IPS DF 4.7 (cell line): ENCODE results near the gene MRPS5.

Experiments
- DNase-seq: peaks from one replicate; pipeline ENCODE4 v3.0.0-alpha.2; 2013; ENCODE audit warnings: low spot score; ENCODE audit errors: extremely low read depth

Gene MRPS5

DNA sequence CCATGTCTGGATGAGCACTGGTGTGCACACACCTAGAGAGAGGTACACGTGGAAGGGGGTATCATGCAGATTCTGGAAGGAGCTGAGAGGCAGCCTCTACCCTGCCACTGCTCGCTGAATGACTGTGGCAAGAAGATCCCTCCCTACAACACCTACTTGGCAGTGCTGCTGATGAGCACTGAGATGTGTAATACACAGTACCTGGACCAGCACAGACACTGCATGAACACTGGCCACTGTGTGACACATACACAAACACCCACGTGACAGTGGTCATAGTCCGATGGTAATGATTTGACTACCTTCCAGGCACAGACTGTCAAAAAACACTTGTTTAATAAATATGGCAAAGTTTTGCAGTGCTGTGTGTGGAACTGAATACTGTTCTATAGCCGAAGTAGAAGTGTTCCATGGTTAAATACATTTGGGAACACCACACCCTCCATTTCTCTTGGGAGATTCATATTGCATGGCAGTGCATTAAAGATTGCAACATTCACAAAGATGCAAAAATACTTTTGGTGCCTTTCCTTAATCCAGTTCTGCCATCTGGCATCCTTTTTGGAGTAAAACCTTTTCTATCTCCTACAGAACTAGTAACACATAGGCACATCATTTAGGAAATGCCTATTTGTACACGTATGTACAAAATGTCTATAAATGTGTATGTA lies 29.6 kb downstream of the MRPS5 start:
- no peak for DNase-seq

DNA sequence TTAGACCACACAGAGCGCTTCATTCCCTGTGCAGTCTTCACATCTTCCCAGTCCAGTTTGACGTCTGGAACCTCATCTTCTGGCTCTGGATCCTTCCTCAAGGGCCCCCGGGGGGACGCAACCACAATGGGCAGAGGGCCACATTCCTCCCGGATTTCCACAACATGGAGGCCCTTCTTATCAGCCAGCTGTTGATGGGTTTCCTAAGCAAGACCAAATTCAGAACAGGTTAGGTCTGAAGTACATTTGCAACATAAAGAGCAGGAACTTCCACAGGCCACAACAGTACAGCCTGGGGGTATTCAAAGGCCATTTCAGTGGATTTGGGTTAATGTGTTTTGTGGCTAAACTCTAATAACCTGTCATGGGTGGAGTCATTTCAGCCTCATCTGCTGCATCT lies 34.2 kb downstream of the MRPS5 start:
- DNase-seq: no peak

DNA sequence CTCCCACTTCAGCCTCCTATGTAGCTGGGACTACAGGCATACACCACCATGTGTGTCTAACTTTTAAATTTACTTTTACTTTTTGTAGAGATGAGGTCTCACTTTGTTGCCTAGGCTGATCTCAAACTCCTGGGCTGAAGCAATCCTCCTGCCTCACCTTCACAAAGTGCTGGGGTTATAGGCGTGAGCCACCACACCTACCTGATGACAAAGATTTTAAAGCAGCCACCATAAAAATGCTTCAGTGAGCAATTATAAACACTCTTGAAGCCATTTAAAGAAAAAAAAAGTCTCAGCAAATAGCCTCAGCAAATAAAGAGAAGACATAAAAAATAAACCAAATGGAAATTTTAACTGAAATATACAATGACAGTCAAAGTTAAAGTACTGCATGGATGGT lies 35.6 kb downstream of the MRPS5 start:
- no peak for DNase-seq

DNA sequence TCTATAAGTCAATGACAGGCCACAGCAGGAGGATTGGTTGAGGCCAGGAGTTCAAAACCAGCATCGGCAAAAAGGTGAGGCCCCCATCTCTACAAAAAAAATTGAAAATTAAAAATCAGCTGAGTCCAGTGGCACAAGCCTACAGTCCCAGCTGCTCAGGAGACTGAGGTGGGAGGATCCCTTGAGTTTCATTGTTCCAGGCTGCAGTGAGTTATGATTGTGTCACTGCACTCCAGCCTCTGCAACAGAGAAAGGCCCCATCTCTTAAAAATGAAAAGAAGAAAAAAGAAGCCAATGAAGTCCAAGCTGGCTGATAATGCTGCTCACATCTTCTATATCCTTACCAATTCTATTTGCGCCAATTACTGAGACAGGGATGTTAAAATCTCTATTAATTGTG lies 39.1 kb downstream of the MRPS5 start:
- no peak for DNase-seq

DNA sequence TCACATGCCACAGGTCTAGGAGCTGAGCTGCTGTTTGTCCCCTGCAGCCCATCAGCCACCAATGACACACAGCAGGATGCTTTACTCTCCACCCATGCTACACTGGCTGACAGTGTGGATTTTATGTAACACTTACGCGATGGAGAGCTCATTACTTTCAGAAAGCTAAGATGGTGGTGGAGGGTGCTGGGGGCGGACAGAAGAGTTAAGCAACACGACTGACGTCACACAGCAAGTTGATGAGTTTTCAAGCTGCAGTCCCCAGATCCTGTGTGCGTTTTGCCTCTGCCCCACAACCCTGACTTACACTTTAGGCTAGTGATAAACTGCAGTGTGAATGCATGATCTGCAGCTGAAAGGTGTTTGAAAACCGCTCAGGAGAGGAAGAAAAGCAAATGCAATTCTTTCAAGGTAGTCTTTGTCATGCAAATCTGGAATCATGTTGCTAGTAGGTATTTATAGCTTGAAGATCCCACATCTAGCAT lies 42.4 kb downstream of the MRPS5 start:
- no peak for DNase-seq

DNA sequence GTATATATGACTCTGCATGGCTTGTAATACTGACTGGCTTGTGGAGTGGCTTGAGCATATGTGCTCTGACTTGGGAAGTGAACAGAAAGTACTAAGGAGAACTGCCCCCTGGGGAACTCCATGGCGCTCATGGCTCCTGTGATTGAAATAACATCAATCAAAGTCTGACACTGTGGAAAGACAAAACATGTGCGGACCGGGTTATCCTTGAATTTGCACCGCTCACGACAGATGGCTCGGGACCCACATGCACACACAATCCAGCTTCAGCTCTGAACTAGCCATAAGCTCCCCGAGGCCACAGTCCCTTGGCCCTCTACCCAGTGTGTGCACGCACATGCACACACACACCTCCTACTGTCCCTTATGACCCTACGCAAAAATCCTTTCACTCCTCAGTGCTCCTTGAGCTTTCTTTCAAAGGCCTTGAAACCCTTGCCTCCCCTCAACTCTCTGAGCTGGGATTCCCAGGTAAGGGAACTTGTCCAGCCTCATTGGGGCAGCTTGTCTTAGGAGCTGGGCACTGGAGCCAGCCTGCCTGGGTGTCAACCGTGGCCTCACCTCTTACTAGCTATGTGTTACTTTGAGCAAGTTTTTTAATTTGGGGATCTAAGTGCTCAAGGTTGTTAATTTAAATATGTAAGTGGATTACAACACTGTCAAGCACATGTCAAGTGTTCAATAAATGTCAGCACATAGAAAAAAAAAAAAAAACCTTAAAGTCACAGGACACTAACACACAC lies 43.6 kb downstream of the MRPS5 start:
- DNase-seq: no peak

DNA sequence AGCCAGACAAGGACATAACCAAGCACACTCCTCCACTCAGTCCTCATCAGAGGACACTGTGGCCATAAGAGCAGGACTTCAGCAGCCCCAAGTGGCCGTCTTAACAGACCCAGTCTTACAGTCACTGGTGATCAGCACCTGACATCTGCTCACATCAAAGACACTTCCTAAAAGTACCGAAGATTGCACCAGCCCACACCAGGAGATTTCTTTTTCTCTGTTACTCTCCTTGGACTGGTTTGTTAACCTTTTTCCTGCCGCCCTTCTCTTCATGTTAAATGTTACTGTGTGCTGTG lies 44.1 kb downstream of the MRPS5 start:
- DNase-seq: no peak

DNA sequence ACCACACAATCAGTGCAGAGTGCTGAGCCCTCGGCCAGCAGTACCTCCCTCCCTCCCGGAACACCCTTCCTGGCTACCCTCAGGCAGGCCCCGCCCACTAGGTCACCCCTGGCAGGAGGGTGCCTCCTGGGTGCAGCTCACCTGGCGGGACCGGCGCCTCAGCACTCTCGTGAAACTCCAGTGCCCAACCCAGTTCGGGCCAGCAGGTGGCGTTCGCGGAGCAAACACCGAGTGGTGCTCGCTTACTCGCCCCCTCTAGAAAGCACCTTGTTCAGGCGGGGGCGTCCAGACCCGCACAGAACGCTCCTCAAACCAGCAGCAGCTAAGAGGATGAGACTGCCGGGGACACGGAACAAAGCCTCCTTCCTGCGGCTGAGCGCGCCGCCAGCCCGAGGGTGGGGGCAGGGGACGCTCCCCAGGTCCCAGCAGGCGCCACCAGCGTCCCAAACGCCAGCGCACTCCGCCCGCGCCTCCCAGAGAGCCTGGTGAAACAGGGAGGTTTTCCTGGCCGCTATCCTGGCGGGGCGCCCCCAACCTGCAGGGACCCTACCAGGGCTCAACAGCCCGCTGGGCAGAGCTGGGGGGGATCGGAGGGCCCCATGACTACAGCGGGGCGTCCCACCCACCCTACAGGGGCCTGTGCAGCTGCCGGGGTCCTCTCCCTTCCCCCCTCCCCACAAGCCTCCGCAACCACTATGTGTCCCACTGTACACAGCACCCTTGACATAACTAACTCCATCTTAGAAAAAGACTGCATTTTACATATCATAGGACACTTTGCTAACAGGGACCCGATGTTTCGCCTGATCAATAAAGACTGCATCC lies 44.7 kb downstream of the MRPS5 start:
- no peak for DNase-seq

DNA sequence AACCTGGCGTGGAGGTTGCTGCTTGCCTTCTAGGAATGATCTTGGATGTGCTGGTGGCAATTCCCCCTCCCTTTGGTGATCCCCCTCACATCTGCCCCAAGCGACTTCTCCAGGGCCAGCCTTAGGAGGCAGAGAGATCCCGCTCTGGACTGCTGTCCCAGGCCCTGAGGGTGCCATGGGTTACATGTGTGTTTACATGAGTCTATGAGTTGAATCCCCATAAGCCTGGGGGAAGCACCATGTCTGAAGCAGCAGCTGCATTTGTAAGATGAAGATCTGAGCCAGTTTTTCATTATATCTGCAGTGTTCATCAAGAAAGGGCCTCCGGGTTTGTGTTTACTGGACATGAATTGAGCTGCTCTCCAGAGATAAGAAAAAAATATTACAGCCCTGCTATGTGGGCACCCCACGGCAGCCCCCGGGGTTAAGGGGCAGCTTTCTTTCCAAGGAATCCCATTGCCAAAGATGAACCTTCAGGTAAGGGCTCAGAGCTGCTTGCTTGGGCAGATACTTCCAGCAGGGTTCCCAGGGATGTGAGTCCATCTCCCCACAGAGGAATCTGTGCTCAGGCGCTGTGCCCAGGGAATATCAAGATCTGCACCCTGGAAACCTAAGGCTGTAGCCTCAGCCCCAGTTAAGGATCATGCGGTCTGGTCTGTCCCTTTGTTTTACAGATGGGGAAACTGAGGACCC lies 46.0 kb downstream of the MRPS5 start:
- no peak for DNase-seq

DNA sequence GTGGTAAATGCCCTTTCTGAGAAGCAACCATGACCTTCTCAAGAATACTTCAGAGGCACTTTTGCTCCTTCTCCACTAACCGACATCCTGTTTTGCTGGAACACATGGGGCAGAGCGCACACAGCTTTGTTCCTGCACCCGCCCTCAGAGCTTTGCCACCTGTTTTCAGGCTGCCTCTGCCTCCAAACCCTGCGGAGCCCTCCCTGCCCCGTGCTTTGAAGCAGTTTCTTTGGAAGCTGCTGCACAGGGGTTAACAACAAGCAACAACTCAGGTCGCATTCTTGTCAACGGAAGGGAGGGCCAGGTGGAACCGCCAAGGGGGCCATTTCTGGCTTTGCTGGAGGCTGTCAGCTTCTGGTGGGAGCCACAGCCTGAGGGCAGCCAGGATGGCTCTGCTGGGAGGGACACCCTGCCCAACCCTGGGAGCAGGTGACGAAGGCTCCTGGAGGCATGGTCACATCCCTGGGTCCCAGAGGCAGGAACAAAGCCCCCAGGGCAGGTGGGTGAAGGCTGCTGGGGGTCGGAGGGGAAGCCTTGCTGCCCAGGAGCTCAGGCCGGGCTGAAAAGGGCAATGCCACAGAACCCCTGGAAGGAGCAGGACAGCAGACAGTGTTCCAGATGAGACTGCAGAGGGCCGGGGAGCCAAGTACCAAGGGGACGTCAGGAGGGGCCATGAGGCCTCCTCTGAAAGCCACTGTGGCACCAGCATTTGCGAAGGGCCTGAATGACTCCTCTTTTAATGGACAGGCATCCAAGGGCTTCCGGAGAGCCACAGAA lies 46.8 kb downstream of the MRPS5 start:
- no peak for DNase-seq

DNA sequence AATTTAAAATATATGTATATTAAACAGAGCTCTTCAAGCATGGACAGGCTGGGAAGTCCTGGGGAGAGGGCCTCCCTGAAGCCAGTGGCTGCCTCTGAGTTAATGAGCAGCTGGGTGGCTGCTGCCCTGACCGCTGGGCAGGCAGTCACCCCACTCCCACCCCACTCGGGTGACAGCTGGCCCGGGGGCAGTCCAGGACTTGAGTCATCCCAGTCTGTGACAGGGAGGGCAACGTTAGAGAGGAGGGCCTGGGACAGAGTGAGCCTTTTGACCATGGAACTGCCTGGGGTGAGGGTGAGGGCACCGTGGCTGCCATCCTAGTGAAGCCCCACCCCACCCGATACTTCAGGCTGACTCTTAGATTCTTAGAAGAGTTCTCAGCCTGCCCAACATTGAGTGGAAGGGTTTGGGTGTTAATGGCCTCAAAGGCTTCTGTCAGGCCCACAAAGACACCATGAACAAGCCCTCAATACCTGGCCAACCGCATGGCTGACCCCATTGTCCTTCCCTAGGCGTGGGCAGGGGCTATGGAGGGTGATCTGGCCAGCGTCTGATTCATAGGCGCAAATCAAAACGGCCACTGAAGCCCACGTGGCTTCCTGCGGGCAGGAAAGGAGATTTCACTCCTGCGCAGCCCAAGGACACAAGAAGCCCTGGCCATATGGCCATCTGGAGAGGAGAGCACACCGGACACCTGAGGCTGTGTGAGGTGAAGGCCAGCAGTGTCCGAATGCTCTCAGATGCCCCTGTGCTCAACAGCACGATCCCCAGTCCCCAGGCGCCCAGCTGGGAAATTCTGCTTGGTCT lies 47.5 kb downstream of the MRPS5 start:
- no peak for DNase-seq

DNA sequence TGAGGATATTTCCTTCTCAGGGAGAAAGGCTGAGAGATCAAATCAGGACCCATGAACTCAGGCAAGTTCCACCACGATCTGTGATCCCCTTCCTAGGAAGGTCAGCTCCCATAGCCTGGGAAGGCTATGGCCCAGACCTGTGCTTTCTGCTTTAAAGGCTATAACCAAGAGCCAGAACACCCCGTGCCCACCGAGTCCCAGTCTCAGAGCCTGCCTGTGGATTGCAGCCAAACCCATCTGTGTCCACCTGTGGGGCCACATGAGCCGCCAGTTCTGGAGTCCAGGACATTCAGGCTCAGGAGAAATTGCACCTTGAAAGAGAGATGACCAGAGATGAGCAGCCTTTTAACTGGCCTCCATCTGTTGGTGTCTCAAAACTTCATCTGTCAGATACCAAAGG lies 49.2 kb downstream of the MRPS5 start:
- no peak for DNase-seq

DNA sequence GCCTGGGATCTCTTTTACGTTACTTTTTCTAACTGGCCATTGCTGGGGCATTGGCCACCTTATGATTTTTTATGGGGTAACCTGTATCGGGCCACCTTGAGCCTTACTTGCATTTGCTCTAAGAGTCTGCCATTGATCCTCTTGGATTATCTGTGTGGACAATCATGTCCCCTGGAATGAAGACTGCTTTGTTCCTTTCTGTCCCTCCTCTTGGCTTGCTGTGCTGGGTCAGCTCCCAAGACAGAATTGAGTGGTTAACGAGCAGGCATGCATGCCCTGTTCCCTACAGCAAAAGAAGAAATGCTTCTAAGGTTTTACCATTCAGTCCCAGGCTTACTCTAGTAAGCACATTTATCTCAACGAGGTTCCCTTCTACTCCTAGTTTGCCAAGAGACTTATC lies 49.8 kb downstream of the MRPS5 start:
- DNase-seq: no peak

DNA sequence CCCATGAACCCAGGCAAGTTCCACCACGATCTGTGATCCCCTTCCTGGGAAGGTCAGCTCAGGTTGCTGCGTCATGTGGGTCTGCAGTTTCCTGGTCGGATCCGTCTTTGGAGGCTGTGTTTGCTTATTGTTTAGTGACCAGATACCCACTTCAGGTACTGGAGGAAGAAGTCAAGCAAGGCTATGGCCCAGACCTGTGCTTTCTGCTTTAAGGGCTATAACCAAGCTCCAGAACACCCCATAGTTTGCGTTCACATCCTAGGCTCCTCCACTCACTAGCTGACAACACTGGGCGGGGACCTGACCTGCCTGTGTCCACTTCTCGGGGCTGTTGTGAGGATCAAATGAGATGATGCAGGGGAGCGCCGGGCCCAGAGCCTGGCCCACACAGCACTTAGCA lies 52.1 kb downstream of the MRPS5 start:
- no peak for DNase-seq

DNA sequence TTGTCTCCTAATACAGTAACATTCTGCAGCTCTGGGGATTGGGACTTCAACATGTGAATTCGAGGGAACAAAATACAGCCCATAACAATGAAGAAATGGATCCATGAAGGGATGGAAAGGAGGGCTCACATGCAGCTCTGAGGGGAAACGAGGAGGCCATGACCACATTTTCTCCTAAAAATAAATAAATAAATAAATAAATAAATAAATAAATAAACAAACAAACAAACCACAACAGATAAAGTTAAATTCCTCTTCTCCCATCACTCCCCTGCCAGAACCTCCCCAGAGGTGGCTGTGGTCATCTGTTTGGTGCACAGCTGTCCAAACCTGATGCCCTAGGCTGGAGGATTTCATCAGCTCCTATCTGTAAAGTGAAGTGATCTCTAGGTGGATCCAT lies 53.4 kb downstream of the MRPS5 start:
- no peak for DNase-seq

DNA sequence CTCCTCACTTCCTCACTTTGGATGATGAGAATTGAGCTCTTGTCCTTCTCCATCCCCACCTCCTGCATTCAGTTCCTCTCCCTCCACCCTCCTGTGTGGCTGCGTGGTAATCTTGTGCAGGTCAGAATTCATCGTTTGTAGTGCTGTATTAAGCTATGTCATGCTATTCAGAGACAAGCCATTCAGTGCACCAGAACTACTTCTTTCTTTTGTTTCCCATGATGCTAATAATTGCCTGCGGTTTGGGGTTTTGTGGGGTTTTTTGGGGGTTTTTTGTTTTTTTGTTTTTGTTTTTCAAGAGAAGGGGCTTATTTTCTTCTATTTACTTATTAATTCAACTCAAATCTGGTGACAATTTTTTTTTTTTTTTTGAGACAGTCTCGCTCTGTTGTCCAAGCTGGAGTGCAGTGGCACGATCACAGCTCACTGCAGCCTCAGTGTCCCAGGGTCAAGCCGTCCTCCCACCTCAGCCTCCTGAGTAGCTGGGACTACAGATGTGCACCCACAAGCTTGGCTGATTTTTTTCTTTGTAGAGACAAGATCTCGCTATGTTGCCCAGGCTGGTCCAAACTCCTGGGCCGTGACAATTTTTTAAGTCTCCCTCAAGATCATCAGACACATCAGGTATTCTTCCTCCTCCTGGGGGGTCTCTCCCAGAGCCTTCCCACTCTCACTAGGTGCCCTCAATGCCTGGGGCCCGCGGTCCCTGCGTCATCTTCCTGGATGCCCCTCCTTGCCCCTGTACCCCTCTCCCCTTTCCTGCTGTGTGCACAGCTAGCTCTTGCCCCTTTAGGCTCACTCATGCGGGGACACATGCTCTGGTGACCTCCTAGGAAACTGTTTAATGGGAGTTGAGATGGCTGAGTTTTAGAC lies 58.3 kb downstream of the MRPS5 start:
- no peak for DNase-seq

DNA sequence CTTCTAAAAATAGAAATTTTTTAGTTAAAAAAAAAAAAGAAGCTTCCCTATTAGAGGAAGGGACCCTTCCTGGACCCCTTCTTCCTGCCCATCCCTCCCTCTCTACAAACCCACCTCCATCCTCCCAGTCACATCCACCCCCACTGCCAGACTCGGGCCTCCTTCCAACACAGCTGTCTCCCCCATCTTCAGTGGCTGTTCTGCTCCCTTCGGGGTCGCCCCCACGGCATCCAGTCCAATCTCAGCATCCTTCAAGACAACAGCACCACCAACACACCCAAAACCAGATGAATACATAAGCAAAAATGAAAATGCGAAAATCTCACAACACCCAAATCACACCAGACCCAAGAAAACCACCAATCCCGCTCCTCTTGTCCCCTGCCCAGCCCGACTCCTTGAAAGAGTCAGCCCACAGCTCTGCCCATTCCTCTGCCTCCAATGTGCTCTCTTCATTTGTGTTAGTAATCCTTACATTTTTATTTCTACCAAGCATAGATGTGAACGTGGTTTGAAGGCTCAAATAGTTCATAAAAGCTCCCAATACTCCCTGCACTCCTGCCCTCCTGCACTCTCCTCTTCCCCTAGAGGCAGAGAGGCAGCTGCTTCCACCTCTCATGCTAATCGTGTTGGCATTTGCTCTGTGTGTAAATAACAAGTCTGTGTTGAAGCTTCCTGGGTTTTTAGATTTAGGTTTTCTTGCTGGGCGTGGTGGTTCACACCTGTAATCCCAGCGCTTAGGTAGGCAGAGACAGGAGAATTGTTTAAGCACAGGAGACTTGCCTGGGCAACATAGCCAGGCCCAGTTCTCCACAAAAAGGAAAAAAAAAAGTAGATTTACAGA lies 59.1 kb downstream of the MRPS5 start:
- DNase-seq: no peak

DNA sequence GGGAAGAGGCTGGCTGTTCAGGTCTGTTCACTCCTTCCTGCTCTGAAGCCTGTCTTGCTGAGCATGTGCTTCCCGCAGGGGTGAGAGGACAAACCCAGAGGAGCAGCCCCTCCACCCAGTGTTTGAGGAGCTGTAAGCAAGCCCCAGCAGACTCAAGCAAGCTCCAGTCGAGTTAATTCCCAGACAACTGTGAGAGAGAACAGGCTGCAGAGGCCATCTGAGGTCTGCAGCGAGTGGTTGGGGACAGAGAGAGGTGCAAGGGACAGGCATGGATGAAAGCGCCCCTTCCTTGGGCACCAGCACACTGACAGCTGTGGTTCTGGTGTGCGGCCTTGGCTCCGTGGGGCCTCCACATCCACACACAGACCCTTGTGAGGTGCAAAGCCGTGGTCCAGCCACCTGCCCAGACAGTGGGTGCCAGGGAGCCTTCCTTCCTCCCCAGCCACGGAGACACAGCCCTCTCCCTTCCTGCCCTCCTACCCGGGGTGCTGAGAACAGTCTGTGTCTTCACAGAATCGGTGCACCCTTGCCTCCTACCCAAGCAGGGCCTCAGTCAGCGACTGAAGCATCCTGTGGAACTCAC lies 59.9 kb downstream of the MRPS5 start:
- no peak for DNase-seq
